NCI-H1694 (cell line): Measurements from ENCODE around the gene KHNYN.

ENCODE experiments used
- DNase-seq: peaks from one replicate; lab custom pipeline; 2025; lab: John Stamatoyannopoulos, UW

Gene KHNYN

GRCh38 chr14:24422694-24423601 is 6.8 kb upstream of the KHNYN start:
- DNase-seq: no peak

- DNase-seq: no peak
These were observed 4.0 kb upstream of the KHNYN start for GRCh38 chr14:24425704-24426103.

GRCh38 chr14:24426150-24426911 is 3.4 kb upstream of the KHNYN start:
- no peak for DNase-seq

- no peak for DNase-seq
These were observed 2.7 kb upstream of the KHNYN start for GRCh38 chr14:24426912-24427536.

- DNase-seq: no peak
These were observed 1.9 kb upstream of the KHNYN start for GRCh38 chr14:24427537-24428508.

GRCh38 chr14:24428628-24429394 is 943 bp upstream of the KHNYN start:
- DNase-seq: no peak

GRCh38 chr14:24430143-24430681 is 458 bp downstream of the KHNYN start:
- DNase-seq: no peak

- no peak for DNase-seq
These were observed 1.2 kb downstream of the KHNYN start for GRCh38 chr14:24430682-24431568.

GRCh38 chr14:24431569-24432258 is 2.0 kb downstream of the KHNYN start:
- DNase-seq: peak; percentile 87

- DNase-seq: no peak
These were observed 2.7 kb downstream of the KHNYN start for GRCh38 chr14:24432259-24433131.

GRCh38 chr14:24434036-24434435 is 4.3 kb downstream of the KHNYN start:
- no peak for DNase-seq

GRCh38 chr14:24434676-24435075 is 4.9 kb downstream of the KHNYN start:
- no peak for DNase-seq

- DNase-seq: no peak
These were observed 5.5 kb downstream of the KHNYN start for GRCh38 chr14:24435192-24435810.

GRCh38 chr14:24435998-24436354 is 6.2 kb downstream of the KHNYN start:
- DNase-seq: no peak

- peak; percentile 67 for DNase-seq
These were observed 6.7 kb downstream of the KHNYN start for GRCh38 chr14:24436355-24437019.

GRCh38 chr14:24437020-24437735 is 7.4 kb downstream of the KHNYN start:
- no peak for DNase-seq
